ENCODE measurements around the gene TMC6. TPM values are rescaled to one million over a fixed set of nuclear protein-coding genes. Genes with fewer than 3 reads are reported as not detected.

TMC6 gene
- total and polyA plus RNA-seq, 4 donors, result 7.7 to 61.9 (median 13.3) TPM

DNA sequence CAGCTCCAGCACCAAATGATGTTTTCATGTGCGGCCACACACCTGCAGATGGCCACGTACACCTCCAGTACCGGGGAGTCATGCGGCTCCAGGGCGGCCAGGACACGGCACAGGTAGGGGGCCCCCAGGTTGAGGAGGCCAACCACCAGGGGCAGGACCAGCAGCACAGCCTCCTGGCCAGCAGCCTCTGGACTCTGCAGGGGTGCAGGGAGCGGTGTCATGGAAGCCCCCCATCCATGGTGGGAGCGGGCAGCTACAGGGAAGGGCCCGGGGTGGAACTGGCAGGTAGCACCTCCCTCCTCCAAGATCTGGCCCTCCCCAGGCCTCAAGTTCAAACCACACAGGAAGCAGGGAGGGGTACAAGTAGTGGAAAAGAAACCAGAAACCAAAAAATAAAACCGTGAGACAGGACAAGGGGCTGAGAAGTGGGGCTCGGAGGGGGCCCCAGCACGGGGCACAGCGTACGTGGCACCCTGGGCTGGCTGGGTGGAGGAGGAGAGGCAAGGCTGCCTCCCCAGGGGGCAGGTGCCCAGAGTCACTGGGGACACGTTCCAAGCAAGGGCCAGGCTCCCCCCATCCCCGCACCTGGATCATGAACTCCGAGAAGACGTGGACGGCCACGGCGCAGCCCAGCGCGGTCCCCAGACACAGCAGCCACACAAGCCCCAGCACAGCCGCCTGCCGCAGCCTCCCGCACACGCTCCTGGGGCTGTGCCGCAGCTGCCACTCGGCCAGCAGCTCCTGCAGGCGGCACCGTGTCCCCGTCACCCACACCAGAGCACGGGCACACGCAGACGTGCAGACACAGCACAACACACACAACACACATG is 7.4 kb downstream of the TMC6 start:
- Histone ChIP-seq H3K27me3 (ENCODE audit: control insufficient read depth in 4 of 4, insufficient read depth in 4 of 4, low read length in 3 of 4) (no peaks in the 10 kb centered on the region), H3K9me3 (ENCODE audit: control insufficient read depth in 4 of 4, low read length in 3 of 4) (no peaks in the 10 kb centered on the region), H3K4me1 (ENCODE audit: control insufficient read depth in 4 of 4, insufficient read depth in 4 of 4, low read length in 3 of 4) (peaks cover 0 to 20% (median 6%) of the 10 kb centered on the region in 4 donors), H3K27ac (ENCODE audit: low read depth in 1 of 2, low read length in 2 of 2) (no peak overlapping the region), H3K9ac (ENCODE audit: low read depth in 1 of 2, low read length in 2 of 2) (no peak overlapping the region), H3K4me3 (ENCODE audit: low read depth in 1 of 3, low read length in 3 of 3) (no peak overlapping the region), H3K36me3 (ENCODE audit: control insufficient read depth in 4 of 4, insufficient read depth in 3 of 4, low read depth in 1 of 4, low read length in 3 of 4) (peaks cover 0 to 3% (median 0%) of the 10 kb centered on the region in 4 donors)
- WGBS, result 82% methylated on average over 35 of the region's 35 CpGs
- no peak for DNase-seq (ENCODE audit: low spot score)
- TF ChIP-seq JUND (IDR thresholded peaks at IDR 0.05) (no peak), NR2F2 (IDR thresholded peaks at IDR 0.05) (no peak), TAF1 (conservative IDR thresholded peaks at IDR 0.05) (no peak), YY1 (IDR thresholded peaks at IDR 0.05) (no peak), ZBTB33 (IDR thresholded peaks at IDR 0.05) (no peak), FOXA1 (IDR thresholded peaks at IDR 0.05) (no peak), HNF4A (conservative IDR thresholded peaks at IDR 0.05) (no peak), REST (IDR thresholded peaks at IDR 0.05) (no peak), RXRA (IDR thresholded peaks at IDR 0.05) (no peak)
- TF ChIP-seq, protein P1, sequence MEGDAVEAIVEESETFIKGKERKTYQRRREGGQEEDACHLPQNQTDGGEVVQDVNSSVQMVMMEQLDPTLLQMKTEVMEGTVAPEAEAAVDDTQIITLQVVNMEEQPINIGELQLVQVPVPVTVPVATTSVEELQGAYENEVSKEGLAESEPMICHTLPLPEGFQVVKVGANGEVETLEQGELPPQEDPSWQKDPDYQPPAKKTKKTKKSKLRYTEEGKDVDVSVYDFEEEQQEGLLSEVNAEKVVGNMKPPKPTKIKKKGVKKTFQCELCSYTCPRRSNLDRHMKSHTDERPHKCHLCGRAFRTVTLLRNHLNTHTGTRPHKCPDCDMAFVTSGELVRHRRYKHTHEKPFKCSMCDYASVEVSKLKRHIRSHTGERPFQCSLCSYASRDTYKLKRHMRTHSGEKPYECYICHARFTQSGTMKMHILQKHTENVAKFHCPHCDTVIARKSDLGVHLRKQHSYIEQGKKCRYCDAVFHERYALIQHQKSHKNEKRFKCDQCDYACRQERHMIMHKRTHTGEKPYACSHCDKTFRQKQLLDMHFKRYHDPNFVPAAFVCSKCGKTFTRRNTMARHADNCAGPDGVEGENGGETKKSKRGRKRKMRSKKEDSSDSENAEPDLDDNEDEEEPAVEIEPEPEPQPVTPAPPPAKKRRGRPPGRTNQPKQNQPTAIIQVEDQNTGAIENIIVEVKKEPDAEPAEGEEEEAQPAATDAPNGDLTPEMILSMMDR (IDR thresholded peaks at IDR 0.05; ENCODE audit: low read depth, low read length, missing input control), result no peak

GRCh38 chr17:78120537-78120936 is 8.0 kb downstream of the TMC6 start:
- no peak overlapping the region for H3K27ac ChIP-seq (ENCODE audit: low read depth in 1 of 2, low read length in 2 of 2)
- H3K4me1 ChIP-seq (ENCODE audit: control insufficient read depth in 4 of 4, insufficient read depth in 4 of 4, low read length in 3 of 4), result peaks cover 0 to 16% (median 4%) of the 10 kb centered on the region in 4 donors
- no peaks in the 10 kb centered on the region for H3K9me3 ChIP-seq (ENCODE audit: control insufficient read depth in 4 of 4, low read length in 3 of 4)
- TF ChIP-seq TAF1 (conservative IDR thresholded peaks at IDR 0.05) (no peak), REST (IDR thresholded peaks at IDR 0.05) (no peak), JUND (IDR thresholded peaks at IDR 0.05) (no peak), MAX (IDR thresholded peaks at IDR 0.05) (no peak), SP1 (IDR thresholded peaks at IDR 0.05) (no peak)
- TF ChIP-seq, protein P2, sequence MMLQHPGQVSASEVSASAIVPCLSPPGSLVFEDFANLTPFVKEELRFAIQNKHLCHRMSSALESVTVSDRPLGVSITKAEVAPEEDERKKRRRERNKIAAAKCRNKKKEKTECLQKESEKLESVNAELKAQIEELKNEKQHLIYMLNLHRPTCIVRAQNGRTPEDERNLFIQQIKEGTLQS (IDR thresholded peaks at IDR 0.05), result no peak
- no peak overlapping the region for H3K4me3 ChIP-seq (ENCODE audit: low read depth in 1 of 3, low read length in 3 of 3)
- H3K9ac ChIP-seq (ENCODE audit: low read depth in 1 of 2, low read length in 2 of 2), result no peak overlapping the region
- peaks cover 0 to 3% (median 0%) of the 10 kb centered on the region in 4 donors for H3K36me3 ChIP-seq (ENCODE audit: control insufficient read depth in 4 of 4, insufficient read depth in 3 of 4, low read depth in 1 of 4, low read length in 3 of 4)
- 96% methylated on average over 13 of the region's 13 CpGs for WGBS
- no peaks in the 10 kb centered on the region for H3K27me3 ChIP-seq (ENCODE audit: control insufficient read depth in 4 of 4, insufficient read depth in 4 of 4, low read length in 3 of 4)
- no peak for DNase-seq (ENCODE audit: low spot score)
